Ishikawa (cell line): Measurements from ENCODE around the gene KCNK15.

ENCODE experiments used
- CEBPB ChIP-seq: IDR thresholded peaks from 2 replicates; pipeline ENCODE4 v1.6.1; 2012
- CREB1 ChIP-seq: IDR thresholded peaks from 2 replicates; pipeline ENCODE4 v1.6.1; 2012; ENCODE audit warnings: low read depth
- EGR1 ChIP-seq: IDR thresholded peaks from 2 replicates; pipeline ENCODE4 v1.6.1; 2012
- EP300 ChIP-seq: IDR thresholded peaks from 2 replicates; pipeline ENCODE4 v1.6.1; 2012; ENCODE audit warnings: borderline replicate concordance
- FOXM1 ChIP-seq: IDR thresholded peaks from 2 replicates; pipeline ENCODE4 v1.6.1; 2012; ENCODE audit warnings: low read depth, borderline replicate concordance
- MAX ChIP-seq: IDR thresholded peaks from 2 replicates; pipeline ENCODE4 v1.6.1; 2012
- NFIC ChIP-seq: IDR thresholded peaks from 2 replicates; pipeline ENCODE4 v1.6.1; 2012
- RAD21 ChIP-seq: IDR thresholded peaks from 2 replicates; pipeline ENCODE4 v1.6.1; 2012; ENCODE audit warnings: low read depth
- REST ChIP-seq: IDR thresholded peaks from 2 replicates; pipeline ENCODE4 v1.6.1; 2012; ENCODE audit warnings: low read depth, mild to moderate bottlenecking
- TAF1 ChIP-seq: IDR thresholded peaks from 2 replicates; pipeline ENCODE4 v1.6.1; 2012; ENCODE audit warnings: low read depth, mild to moderate bottlenecking
- TCF12 ChIP-seq: IDR thresholded peaks from 2 replicates; pipeline ENCODE4 v1.6.1; 2012; ENCODE audit warnings: low read depth
- TEAD4 ChIP-seq: IDR thresholded peaks from 2 replicates; pipeline ENCODE4 v1.6.1; 2012
- USF1 ChIP-seq: IDR thresholded peaks from 2 replicates; pipeline ENCODE4 v1.6.1; 2012
- YY1 ChIP-seq: IDR thresholded peaks from 2 replicates; pipeline ENCODE4 v1.6.1; 2012; ENCODE audit warnings: low read depth
- ZBTB7A ChIP-seq: IDR thresholded peaks from 2 replicates; pipeline ENCODE4 v1.6.1; 2012; ENCODE audit warnings: low read depth

Gene KCNK15

GRCh38 chr20:44765701-44766347 lies 20.2 kb downstream of the KCNK15 start:
- TF ChIP-seq MAX = peak; percentile 55; the same call in 1 of the 2 replicates
- no peak; the same call in 1 of the 2 replicates for TF ChIP-seq TEAD4
- TF ChIP-seq FOXM1 = peak; percentile 17; the same call in 1 of the 2 replicates
- peak; percentile 99 for TF ChIP-seq NFIC
- peak; percentile 93 for TF ChIP-seq TCF12
- no peak for TF ChIP-seq TAF1
- peak; percentile 50; the same call in 1 of the 2 replicates for TF ChIP-seq ZBTB7A
- peak; percentile 36; the same call in 1 of the 2 replicates for TF ChIP-seq YY1
- no peak for TF ChIP-seq CREB1
- no peak for TF ChIP-seq REST
- TF ChIP-seq EGR1 = peak; percentile 45; the same call in 1 of the 2 replicates
- TF ChIP-seq RAD21 = no peak
- TF ChIP-seq CEBPB = peak; percentile 19; the same call in 1 of the 2 replicates
- no peak for TF ChIP-seq USF1
- peak; percentile 91 for TF ChIP-seq EP300

GRCh38 chr20:44768256-44768655 lies 22.6 kb downstream of the KCNK15 start:
- TF ChIP-seq USF1 (no peak), RAD21 (peak; percentile 17; the same call in 1 of the 2 replicates)

- peak; percentile 53; the same call in 1 of the 2 replicates for TF ChIP-seq USF1
- no peak for TF ChIP-seq YY1
These were observed 23.3 kb downstream of the KCNK15 start for GRCh38 chr20:44768854-44769480.

- TF ChIP-seq MAX = no peak
- no peak for TF ChIP-seq TAF1
- TF ChIP-seq FOXM1 = no peak
- no peak for TF ChIP-seq CREB1
- TF ChIP-seq ZBTB7A = no peak
- no peak for TF ChIP-seq NFIC
- no peak for TF ChIP-seq TCF12
- TF ChIP-seq USF1 = no peak
- TF ChIP-seq EGR1 = no peak
These were observed 23.8 kb downstream of the KCNK15 start for GRCh38 chr20:44769481-44769863.

GRCh38 chr20:44770484-44771171 lies 25.0 kb downstream of the KCNK15 start:
- TF ChIP-seq NFIC = 0 out of 2 replicates have a peak, but pooled peaks have one; percentile 23
- TF ChIP-seq REST = no peak
- TF ChIP-seq ZBTB7A = no peak
- TF ChIP-seq TCF12 = no peak
- TF ChIP-seq TAF1 = no peak
- no peak for TF ChIP-seq MAX
- TF ChIP-seq YY1 = no peak
- TF ChIP-seq USF1 = no peak
- TF ChIP-seq CEBPB = no peak
